Measurements from ENCODE around the gene HOXB9.

The HOXB9 gene

DNA sequence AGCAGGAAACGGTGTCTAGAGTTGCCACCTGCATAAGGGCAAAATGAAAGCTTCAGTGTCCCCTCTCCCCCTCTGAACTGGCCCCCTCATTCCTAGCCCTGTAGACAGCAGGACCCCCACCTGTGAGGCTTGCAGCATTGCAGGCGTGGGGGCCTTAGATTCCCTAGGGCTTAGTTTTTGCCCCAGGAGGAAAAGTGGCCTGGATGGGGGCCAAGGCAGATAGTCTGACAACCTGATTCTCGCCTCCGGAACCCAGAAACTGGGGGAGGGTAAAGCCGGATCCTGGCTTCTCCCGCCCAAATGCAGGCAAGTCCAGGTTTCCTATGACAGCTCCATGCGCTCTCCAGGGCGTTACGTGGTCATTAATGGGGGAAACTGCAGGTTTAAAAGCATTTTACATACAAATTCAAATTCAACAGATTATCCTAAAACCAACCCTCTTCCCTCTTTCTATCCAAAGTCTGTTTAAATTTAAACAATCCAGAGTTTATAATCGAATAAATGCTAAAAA lies 20.7 kb downstream of the HOXB9 start:
- Histone ChIP-seq H3K4me1 (no peaks in the 10 kb centered on the region), H3K36me3 (no peaks in the 10 kb centered on the region), H3K9ac (no peak overlapping the region), H3K27ac (no peak overlapping the region), H4K20me1 (peaks cover 0 to 97% (median 85%) of the 10 kb centered on the region in 11 experiments; a peak in 18 of 22 replicates), H3K9me3 (replicated peaks in 1 of 11) (peaks cover 0 to 4% (median 3%) of the 10 kb centered on the region in 11 experiments; a peak in 9 of 22 replicates), H3K4me3 (no peak overlapping the region), H3K4me2 (no peak overlapping the region), H3K27me3 (peaks cover 100% of the 10 kb centered on the region in 11 experiments)
- TF ChIP-seq Cebpa-rat (IDR thresholded peaks at IDR 0.05), result no peak

DNA sequence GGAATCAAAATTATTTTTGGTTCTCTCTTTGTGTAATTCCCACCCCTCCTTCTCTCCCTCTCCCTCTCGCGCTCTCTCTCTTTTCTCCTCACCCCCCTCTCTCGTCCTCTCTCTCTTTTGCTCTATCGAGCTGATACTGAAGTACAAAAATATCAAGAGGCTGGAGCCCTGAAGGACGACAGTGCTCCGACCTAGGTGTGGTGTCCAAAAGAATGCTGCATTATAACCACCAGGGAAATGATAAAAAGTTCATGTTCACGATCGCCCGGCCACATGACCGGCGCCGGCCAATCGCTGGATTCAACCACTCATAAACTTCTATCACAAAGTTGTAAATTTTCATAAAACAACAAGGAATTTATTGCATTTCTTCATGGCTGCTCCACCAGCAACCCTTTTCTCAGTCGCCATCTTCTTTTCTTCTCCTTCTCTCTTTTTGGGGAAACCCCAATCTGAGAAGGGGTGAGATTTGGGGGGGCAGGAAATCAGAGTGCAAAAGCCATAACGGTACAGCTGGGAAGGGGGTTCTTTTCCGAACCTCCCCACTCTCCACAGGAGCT lies 21.3 kb downstream of the HOXB9 start, which contains the start of gene HOXB6:
Gene HOXB6 (minus strand): TSS at position 217 of the 560 bp plus-strand sequence. CDS start 6,836 bp downstream, outside the sequence.
- Histone ChIP-seq H3K4me3 (no peak within 1 kb of the TSS), H3K36me3 (no peaks in the 10 kb centered on the region), H3K4me2 (no peak within 1 kb of the TSS), H3K9ac (no peak within 1 kb of the TSS), H3K4me1 (no peaks in the 10 kb centered on the region), H3K27ac (no peak within 1 kb of the TSS), H4K20me1 (peaks cover 0 to 97% (median 85%) of the 10 kb centered on the region in 11 experiments; a peak in 17 of 22 replicates), H3K9me3 (replicated peaks in 1 of 11) (no peaks in the 10 kb centered on the region), H3K27me3 (peaks cover 100% of the 10 kb centered on the region in 11 experiments)
- no peak for TF ChIP-seq Cebpa-rat (IDR thresholded peaks at IDR 0.05)

DNA sequence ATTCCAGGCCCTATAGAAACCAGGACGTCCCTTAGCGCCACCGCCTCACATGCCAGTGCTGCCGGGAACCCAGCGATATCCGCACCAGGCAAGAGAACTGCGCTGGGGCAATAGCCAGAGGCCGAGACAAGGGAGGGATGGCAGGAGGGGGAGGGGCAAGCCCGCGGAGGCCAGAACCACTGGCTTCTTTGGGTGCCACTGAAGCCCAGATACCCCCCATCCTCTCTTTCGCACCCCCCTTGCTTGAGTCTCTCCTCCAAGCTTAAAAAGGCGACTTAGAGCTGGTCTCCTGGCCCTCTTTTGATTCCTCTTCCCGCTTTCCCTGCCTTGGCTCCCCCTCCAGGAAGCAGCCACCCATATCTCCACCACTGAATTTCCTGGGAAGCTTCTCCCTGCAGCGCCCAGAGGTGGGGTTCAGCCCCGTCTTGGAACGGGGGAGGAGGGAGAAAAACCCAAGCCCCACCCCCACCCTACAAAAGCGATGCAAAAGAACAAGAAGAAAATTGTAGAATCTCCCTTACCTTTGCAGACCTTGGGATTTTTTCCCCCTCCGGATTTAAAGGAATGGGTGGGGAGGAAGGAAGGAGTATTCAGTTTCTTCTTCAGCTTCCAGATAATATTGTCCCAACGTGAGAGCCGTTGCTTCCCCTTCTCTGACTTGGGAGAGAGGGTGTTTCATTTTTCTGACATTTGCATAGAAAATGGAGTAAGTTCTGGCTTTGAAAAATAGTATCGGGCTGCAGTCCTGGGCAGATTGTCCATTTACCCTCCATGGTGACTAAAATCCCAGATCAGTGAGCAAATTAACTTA lies 22.0 kb downstream of the HOXB9 start:
- no peaks in the 10 kb centered on the region for H3K36me3 ChIP-seq
- TF ChIP-seq Cebpa-rat (IDR thresholded peaks at IDR 0.05), result no peak
- peaks cover 100% of the 10 kb centered on the region in 11 experiments for H3K27me3 ChIP-seq
- H3K9me3 ChIP-seq (replicated peaks in 1 of 11), result no peaks in the 10 kb centered on the region
- H4K20me1 ChIP-seq, result peaks cover 0 to 97% (median 85%) of the 10 kb centered on the region in 11 experiments; a peak in 17 of 22 replicates
- H3K4me1 ChIP-seq, result no peaks in the 10 kb centered on the region
- no peak overlapping the region for H3K4me2 ChIP-seq
- no peak overlapping the region for H3K27ac ChIP-seq
- H3K9ac ChIP-seq, result no peak overlapping the region
- no peak overlapping the region for H3K4me3 ChIP-seq

DNA sequence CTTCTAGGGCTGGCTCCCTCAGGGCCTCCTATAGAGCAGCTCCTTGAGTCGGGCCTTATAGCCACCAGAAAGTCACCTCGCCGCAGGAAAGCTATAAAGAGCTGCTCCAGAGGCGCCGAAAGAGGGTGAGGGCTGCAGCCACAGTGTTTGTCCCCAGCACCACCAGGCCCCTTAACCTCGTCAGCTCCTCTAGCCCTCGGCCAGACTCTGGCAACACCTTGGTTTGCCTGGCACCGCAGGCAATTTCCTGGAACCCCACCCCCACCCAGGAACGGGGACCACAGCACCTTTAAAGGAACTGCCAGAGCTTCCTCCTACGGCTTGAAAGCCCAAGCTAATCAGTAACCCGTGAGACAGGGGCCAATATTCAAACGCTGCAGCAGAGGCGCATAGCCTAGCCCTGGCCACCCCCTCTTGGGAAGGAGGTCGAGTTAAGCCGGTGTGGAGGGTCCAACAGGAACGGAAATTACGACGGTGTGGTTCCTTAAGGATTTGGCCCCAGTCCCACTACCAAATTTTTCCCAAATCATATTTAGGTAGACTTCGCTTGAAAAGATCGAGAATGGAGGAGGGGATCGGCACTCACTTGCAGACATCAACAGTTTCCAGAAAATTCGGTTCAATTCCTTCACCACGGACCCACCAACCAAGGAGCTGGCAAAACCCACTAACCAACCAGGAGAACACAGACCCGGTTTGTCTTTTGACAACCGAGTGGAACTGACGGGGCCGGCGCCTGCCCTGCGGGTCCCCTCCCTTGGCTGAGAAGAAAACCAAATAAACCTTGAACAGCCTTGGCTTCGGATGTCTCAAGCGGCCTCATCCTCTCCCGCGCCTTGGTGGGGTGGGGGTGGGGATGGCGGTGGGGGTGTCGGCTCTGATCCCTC lies 24.4 kb downstream of the HOXB9 start:
- Histone ChIP-seq H3K27me3 (peaks cover 100% of the 10 kb centered on the region in 11 experiments), H3K9me3 (replicated peaks in 1 of 11) (peaks cover 0 to 14% (median 9%) of the 10 kb centered on the region in 11 experiments; a peak in 13 of 22 replicates), H4K20me1 (peaks cover 0 to 97% (median 88%) of the 10 kb centered on the region in 11 experiments; a peak in 17 of 22 replicates), H3K27ac (no peak overlapping the region), H3K4me1 (no peaks in the 10 kb centered on the region), H3K4me2 (no peak overlapping the region), H3K9ac (no peak overlapping the region), H3K36me3 (no peaks in the 10 kb centered on the region), H3K4me3 (no peak overlapping the region)
- no peak for TF ChIP-seq Cebpa-rat (IDR thresholded peaks at IDR 0.05)

DNA sequence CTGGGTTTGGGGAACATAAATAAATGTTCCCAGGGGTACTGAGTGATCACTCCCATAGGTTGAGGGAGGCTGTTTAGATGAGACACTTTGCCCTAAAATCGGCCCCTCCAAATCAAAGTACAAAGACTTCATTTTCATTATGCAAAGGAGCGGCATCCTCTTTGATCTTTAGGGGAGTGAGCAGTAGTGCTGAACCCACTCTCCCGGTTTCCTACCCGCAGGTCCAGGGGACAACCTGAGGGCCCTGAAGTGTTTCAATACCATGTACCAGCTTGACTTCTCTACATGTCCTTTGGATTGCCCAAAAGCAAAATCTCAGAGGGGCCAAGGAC lies 25.0 kb downstream of the HOXB9 start:
- peaks cover 0 to 14% (median 9%) of the 10 kb centered on the region in 11 experiments; a peak in 13 of 22 replicates for H3K9me3 ChIP-seq (replicated peaks in 1 of 11)
- TF ChIP-seq Cebpa-rat (IDR thresholded peaks at IDR 0.05), result no peak
- H3K36me3 ChIP-seq, result no peaks in the 10 kb centered on the region
- H3K27ac ChIP-seq, result no peak overlapping the region
- H3K9ac ChIP-seq, result no peak overlapping the region
- H3K27me3 ChIP-seq, result peaks cover 100% of the 10 kb centered on the region in 11 experiments
- H3K4me3 ChIP-seq, result no peak overlapping the region
- H3K4me1 ChIP-seq, result no peaks in the 10 kb centered on the region
- no peak overlapping the region for H3K4me2 ChIP-seq
- H4K20me1 ChIP-seq, result peaks cover 0 to 97% (median 88%) of the 10 kb centered on the region in 11 experiments; a peak in 17 of 22 replicates

DNA sequence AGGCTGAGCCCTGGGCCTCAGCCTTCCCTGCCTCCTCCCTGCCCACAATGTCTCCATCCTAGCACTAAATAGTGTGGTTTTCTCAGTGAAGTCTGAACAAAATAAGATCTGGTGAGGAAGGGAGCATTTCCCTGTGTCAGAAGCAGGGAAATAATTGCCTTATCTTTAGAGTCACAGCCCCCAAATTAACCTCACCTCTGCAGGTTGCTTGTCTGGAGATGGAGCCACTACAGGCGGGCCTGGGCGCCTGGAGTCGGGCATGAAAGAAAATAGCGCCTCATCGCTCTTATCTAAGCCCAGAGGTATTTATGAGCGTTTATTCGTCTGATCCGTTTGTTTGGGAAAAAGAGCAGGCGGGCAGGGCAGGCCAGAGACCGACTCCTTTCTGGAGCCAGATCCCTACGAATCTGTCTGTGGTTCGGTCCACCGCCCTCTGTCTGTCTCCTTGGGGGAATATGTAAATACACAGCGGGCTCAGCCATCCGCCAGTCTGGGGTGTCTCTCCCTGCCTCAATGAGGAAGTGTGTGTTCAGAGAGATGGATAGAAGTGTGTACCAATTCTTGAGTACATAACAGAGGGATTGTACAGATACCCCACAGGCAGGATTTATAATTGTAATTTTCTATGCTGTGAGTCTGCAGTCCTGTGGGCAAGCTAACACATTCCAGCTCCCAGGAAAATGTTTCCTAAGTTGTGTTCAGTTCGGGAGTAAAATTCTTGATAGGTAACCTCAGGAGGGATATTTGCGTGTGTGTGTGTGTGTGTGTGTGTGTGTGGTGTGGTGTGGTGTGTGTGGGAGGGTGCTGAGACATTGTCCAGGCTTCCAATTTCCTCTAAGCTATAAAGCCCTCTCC lies 25.7 kb downstream of the HOXB9 start:
- H3K4me3 ChIP-seq, result no peak overlapping the region
- no peaks in the 10 kb centered on the region for H3K36me3 ChIP-seq
- no peak overlapping the region for H3K27ac ChIP-seq
- TF ChIP-seq Cebpa-rat (IDR thresholded peaks at IDR 0.05), result no peak
- no peak overlapping the region for H3K9ac ChIP-seq
- H3K4me1 ChIP-seq, result no peaks in the 10 kb centered on the region
- peaks cover 100% of the 10 kb centered on the region in 11 experiments for H3K27me3 ChIP-seq
- no peak overlapping the region for H3K4me2 ChIP-seq
- H3K9me3 ChIP-seq (replicated peaks in 1 of 11), result peaks cover 0 to 14% (median 9%) of the 10 kb centered on the region in 11 experiments; a peak in 13 of 22 replicates
- peaks cover 0 to 97% (median 88%) of the 10 kb centered on the region in 11 experiments; a peak in 17 of 22 replicates for H4K20me1 ChIP-seq

DNA sequence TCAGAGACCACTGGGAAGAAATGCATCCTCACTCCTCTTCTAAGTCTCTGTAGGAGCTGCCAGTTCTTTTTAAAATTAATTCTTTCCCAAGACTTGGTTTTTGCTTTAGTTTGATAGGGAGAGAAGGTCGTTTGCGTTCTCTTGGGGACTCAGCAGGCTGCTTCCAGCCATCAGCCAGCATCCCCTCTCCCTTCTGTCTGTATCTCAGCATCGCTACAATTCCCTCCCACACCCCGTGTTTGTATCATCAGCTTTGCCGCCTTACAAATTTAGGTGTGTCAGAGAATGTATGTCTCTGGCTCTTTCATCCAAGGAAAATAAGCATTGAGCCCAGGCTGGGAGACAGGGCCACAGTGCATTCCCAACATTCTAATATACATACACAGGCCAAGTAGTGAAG lies 26.8 kb downstream of the HOXB9 start:
- no peak for TF ChIP-seq Cebpa-rat (IDR thresholded peaks at IDR 0.05)
- H3K27ac ChIP-seq, result no peak overlapping the region
- H3K4me3 ChIP-seq, result no peak overlapping the region
- no peak overlapping the region for H3K9ac ChIP-seq
- H4K20me1 ChIP-seq, result peaks cover 0 to 97% (median 88%) of the 10 kb centered on the region in 11 experiments; a peak in 17 of 22 replicates
- peaks cover 100% of the 10 kb centered on the region in 11 experiments for H3K27me3 ChIP-seq
- no peak overlapping the region for H3K4me2 ChIP-seq
- no peaks in the 10 kb centered on the region for H3K36me3 ChIP-seq
- peaks cover 0 to 14% (median 9%) of the 10 kb centered on the region in 11 experiments; a peak in 13 of 22 replicates for H3K9me3 ChIP-seq (replicated peaks in 1 of 11)
- H3K4me1 ChIP-seq, result no peaks in the 10 kb centered on the region

DNA sequence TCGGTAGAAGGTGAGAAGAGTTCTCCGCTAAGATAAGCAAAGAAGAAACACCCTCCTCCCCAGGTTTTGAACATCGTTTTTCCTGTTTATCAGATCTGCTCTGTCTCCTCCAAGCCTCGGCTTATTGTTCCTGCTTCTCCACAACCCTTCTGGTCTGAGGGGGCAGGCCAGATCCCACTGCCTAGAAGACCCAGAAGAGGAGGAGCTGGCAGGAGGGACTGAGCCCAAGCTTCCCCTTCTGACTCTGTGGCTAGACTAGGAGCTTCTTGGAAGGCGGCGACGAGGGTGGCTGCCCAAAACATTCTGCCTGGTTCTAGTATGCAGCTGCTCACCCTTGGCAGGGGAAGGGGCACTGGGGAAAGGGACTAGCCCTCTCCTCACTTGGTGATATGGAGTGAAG lies 27.4 kb downstream of the HOXB9 start:
- peaks cover 0 to 95% (median 87%) of the 10 kb centered on the region in 11 experiments; a peak in 17 of 22 replicates for H4K20me1 ChIP-seq
- H3K27me3 ChIP-seq, result peaks cover 99 to 100% (median 100%) of the 10 kb centered on the region in 11 experiments
- no peak overlapping the region for H3K4me2 ChIP-seq
- no peak overlapping the region for H3K27ac ChIP-seq
- H3K9ac ChIP-seq, result no peak overlapping the region
- H3K36me3 ChIP-seq, result no peaks in the 10 kb centered on the region
- peaks cover 0 to 14% (median 9%) of the 10 kb centered on the region in 11 experiments; a peak in 13 of 22 replicates for H3K9me3 ChIP-seq (replicated peaks in 1 of 11)
- H3K4me3 ChIP-seq, result no peak overlapping the region
- TF ChIP-seq Cebpa-rat (IDR thresholded peaks at IDR 0.05), result no peak
- H3K4me1 ChIP-seq, result no peaks in the 10 kb centered on the region
